Measurements from ENCODE around the gene PRKAG2. TPM values are rescaled to one million over a fixed set of nuclear protein-coding genes. Genes with fewer than 3 reads are reported as not detected.

The PRKAG2 gene
- total and polyA plus RNA-seq, 2 of the 13 experiments (the other 11 are each of a cell fraction or from before 2014, with no cell fraction given): 0.90 to 1.3 TPM

DNA sequence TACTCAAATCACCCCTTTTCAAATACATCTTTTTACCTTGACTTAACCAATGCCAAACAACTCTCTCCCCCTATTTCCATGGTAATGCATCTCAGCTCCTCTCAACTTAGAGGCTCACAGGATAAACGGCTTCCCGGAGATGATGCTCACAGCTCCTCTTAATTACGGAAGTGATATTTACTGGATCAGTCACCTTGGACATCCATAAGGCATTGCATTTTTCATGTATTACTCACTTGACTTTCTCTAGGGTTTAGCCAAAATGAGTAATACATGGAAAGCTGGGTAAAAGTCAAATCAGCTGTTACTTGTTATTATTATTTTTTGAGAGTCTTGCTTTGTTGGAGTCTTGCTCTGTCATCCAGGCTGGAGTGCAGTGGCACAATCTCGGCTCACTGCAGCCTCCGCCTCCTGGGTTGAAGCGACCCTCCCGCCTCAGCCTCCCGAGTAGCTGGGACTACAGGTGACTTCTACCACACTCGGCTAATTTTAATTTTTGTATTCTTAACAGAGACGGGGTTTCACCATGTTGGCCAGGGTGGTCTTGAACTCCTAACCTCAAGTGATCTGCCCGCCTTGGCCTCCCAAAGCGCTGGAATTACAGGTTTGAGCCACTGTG lies 283.9 kb downstream of the PRKAG2 start (continued):
- TF ChIP-seq, protein P1, sequence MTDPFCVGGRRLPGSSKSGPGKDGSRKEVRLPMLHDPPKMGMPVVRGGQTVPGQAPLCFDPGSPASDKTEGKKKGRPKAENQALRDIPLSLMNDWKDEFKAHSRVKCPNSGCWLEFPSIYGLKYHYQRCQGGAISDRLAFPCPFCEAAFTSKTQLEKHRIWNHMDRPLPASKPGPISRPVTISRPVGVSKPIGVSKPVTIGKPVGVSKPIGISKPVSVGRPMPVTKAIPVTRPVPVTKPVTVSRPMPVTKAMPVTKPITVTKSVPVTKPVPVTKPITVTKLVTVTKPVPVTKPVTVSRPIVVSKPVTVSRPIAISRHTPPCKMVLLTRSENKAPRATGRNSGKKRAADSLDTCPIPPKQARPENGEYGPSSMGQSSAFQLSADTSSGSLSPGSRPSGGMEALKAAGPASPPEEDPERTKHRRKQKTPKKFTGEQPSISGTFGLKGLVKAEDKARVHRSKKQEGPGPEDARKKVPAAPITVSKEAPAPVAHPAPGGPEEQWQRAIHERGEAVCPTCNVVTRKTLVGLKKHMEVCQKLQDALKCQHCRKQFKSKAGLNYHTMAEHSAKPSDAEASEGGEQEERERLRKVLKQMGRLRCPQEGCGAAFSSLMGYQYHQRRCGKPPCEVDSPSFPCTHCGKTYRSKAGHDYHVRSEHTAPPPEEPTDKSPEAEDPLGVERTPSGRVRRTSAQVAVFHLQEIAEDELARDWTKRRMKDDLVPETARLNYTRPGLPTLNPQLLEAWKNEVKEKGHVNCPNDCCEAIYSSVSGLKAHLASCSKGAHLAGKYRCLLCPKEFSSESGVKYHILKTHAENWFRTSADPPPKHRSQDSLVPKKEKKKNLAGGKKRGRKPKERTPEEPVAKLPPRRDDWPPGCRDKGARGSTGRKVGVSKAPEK (CRISPR knock-in tag; IDR thresholded peaks at IDR 0.05; ENCODE audit: borderline replicate concordance): no peak
- TF ChIP-seq ZNF143 (CRISPR knock-in tag; IDR thresholded peaks at IDR 0.05): no peak
- TF ChIP-seq ZNF264 (CRISPR knock-in tag; IDR thresholded peaks at IDR 0.05): no peak
- TF ChIP-seq ZZZ3 (CRISPR knock-in tag; IDR thresholded peaks at IDR 0.05; ENCODE audit: borderline replicate concordance): no peak
- no peak for TF ChIP-seq ZSCAN30 (CRISPR knock-in tag; IDR thresholded peaks at IDR 0.05)

DNA sequence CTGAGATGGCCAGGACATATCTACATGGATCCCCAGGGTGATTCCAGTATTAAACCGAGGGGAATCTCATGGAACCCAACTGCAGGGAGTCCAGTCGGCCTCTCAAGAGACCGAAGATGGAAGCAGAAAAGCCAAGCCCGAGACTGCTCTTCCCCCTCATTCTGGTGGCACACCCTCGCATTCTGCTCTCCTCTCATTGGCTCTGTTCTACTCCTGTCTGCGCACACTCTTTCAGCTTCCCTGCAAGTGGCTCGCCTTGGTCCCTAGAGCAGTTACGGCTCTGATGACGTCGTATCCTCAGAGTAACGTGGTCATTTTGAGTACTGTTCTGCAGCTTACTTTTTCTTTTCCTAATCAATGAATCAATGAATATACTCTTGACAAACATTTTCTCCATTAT lies 284.6 kb downstream of the PRKAG2 start:
- Histone ChIP-seq H4K20me1 (ENCODE audit: insufficient read depth, low read length) (no peaks in the 10 kb centered on the region), H3K27ac (ENCODE audit: extremely low read length, insufficient read depth, low read length) (no peak overlapping the region), H3K4me1 (ENCODE audit: insufficient read depth, low read length) (no peaks in the 10 kb centered on the region), H3K4me3 (replicated peaks in 1 of 3; ENCODE audit: insufficient read depth in 1 of 3, low read depth in 2 of 3, low read length in 3 of 3) (no peak overlapping the region), H3K9me3 (ENCODE audit: low read length) (no peaks in the 10 kb centered on the region), H3K79me2 (ENCODE audit: insufficient read depth, low read length) (no peaks in the 10 kb centered on the region), H3K9ac (ENCODE audit: insufficient read depth, low read depth, low read length) (no peak overlapping the region), H3K27me3 (ENCODE audit: control insufficient read depth in 1 of 2, insufficient read depth in 2 of 2, low read length in 2 of 2) (no peaks in the 10 kb centered on the region), H3K36me3 (replicated peaks in 1 of 2; ENCODE audit: control insufficient read depth in 1 of 2, insufficient read depth in 2 of 2, low read length in 2 of 2) (no peaks in the 10 kb centered on the region), H3K4me2 (ENCODE audit: low read depth, low read length) (no peak overlapping the region), H2AFZ (ENCODE audit: low read length) (no peak overlapping the region)
- TF ChIP-seq, protein P2, sequence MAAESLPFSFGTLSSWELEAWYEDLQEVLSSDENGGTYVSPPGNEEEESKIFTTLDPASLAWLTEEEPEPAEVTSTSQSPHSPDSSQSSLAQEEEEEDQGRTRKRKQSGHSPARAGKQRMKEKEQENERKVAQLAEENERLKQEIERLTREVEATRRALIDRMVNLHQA (CRISPR knock-in tag; IDR thresholded peaks at IDR 0.05): no peak
- TF ChIP-seq, protein P3, sequence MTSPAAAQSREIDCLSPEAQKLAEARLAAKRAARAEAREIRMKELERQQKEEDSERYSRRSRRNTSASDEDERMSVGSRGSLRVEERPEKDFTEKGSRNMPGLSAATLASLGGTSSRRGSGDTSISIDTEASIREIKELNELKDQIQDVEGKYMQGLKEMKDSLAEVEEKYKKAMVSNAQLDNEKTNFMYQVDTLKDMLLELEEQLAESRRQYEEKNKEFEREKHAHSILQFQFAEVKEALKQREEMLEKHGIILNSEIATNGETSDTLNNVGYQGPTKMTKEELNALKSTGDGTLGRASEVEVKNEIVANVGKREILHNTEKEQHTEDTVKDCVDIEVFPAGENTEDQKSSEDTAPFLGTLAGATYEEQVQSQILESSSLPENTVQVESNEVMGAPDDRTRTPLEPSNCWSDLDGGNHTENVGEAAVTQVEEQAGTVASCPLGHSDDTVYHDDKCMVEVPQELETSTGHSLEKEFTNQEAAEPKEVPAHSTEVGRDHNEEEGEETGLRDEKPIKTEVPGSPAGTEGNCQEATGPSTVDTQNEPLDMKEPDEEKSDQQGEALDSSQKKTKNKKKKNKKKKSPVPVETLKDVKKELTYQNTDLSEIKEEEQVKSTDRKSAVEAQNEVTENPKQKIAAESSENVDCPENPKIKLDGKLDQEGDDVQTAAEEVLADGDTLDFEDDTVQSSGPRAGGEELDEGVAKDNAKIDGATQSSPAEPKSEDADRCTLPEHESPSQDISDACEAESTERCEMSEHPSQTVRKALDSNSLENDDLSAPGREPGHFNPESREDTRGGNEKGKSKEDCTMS (CRISPR knock-in tag; conservative IDR thresholded peaks at IDR 0.05): no peak
- TF ChIP-seq AKAP8 (CRISPR knock-in tag; IDR thresholded peaks at IDR 0.05) (no peak), POLR2A (IDR thresholded peaks at IDR 0.05; ENCODE audit: insufficient read depth in 1 of 2, low read depth in 2 of 2, low read length in 2 of 2) (no peak), HNRNPL (IDR thresholded peaks at IDR 0.05; ENCODE audit: low read depth, low read length) (no peak), HHEX (CRISPR knock-in tag; IDR thresholded peaks at IDR 0.05) (no peak), KMT2A (CRISPR knock-in tag; IDR thresholded peaks at IDR 0.05) (no peak), REL (CRISPR knock-in tag; conservative IDR thresholded peaks at IDR 0.05) (no peak), PTBP1 (IDR thresholded peaks at IDR 0.05; ENCODE audit: low read depth, low read length, poor library complexity, severe bottlenecking) (no peak), ZNF607 (CRISPR knock-in tag; IDR thresholded peaks at IDR 0.05; ENCODE audit: borderline replicate concordance) (no peak)
- in situ Hi-C loops (cut with HindIII; ENCODE audit: extremely low pct_ligation_motif_present, low pct_unique_long_range_greater_than_20kb): no loop called here
- no peak for DNase-seq (ENCODE audit: low spot score)
- CTCF ChIA-PET (ENCODE audit: low intra/inter-chr PET ratio, low total read pairs): no interaction called here
- intact Hi-C loops (cut with micrococcal nuclease; ENCODE audit: unreplicated experiment): no loop called here
- POLR2A ChIA-PET: no interaction called here
- no peak for ATAC-seq
- no peak for FAIRE-seq
- no TSS peak for BruUV-seq (replicated peaks)
- WGBS (ENCODE audit: low lambda C conversion rate): 70% methylated on average over 11 of the region's 11 CpGs
